Activated T-cell treated with anti-CD3 and anti-CD28 coated beads, Interleukin-2, amount 50 U/mL, for 72 hours (primary cell): Measurements from ENCODE around the gene CFAP45. TPM values are rescaled to one million over a fixed set of nuclear protein-coding genes. Genes with fewer than 3 reads are reported as not detected.

Source experiments
- ATAC-seq, 2 donors: fragments of 150-1000 bp; cut with Tn5 transposase; replicated peaks in 1 of 2; 2 replicates each; pipeline ENCODE4 v1.10.0; 2021; ENCODE audit warnings: moderate library complexity in 2 of 2, mild to moderate bottlenecking in 1 of 2
- DNase-seq, 2 donors: peaks; one replicate each; pipeline ENCODE4 v3.0.0; 2021 to 2022; ENCODE audit warnings: mixed read lengths in 1 of 2
- H3K27ac Mint-ChIP-seq: one replicate; pipeline ENCODE4 v1.8.0; 2022; ENCODE audit warnings: mild to moderate bottlenecking, moderate library complexity, mixed read lengths
- H3K27me3 Mint-ChIP-seq: one replicate; pipeline ENCODE4 v1.8.0; 2022; ENCODE audit warnings: low read depth, mixed read lengths
- H3K36me3 Mint-ChIP-seq, 2 donors: one replicate each; pipeline ENCODE4 v1.8.0; 2022; ENCODE audit warnings: mixed read lengths in 2 of 2, mild to moderate bottlenecking in 1 of 2; ENCODE audit not compliant: insufficient read depth in 2 of 2
- H3K4me1 Mint-ChIP-seq: one replicate; pipeline ENCODE4 v1.8.0; 2022; ENCODE audit warnings: low read depth, mixed read lengths
- H3K4me3 Mint-ChIP-seq, 2 donors: one replicate each; pipeline ENCODE4 v1.8.0; 2022; ENCODE audit warnings: mild to moderate bottlenecking in 2 of 2, mixed read lengths in 2 of 2, moderate library complexity in 2 of 2
- H3K9me3 Mint-ChIP-seq, 2 donors: one replicate each; pipeline ENCODE4 v1.8.0; 2022; ENCODE audit warnings: mixed read lengths in 2 of 2
- total RNA-seq, 2 donors: library from RNA; stranded (reverse); gene quantifications; one replicate each; pipeline ENCODE4 v1.2.3, GENCODE V29; 2022

CFAP45 gene, protein sequence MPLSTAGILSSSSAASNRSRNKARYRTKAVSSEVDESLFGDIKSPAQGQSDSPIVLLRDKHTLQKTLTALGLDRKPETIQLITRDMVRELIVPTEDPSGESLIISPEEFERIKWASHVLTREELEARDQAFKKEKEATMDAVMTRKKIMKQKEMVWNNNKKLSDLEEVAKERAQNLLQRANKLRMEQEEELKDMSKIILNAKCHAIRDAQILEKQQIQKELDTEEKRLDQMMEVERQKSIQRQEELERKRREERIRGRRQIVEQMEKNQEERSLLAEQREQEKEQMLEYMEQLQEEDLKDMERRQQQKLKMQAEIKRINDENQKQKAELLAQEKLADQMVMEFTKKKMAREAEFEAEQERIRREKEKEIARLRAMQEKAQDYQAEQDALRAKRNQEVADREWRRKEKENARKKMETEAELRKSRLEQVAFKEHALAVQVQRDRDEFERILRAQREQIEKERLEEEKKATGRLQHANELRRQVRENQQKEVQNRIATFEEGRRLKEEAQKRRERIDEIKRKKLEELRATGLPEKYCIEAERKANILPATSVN
- total RNA-seq: 1 to 10 TPM; 2.0 to 2.8 TPM

DNA sequence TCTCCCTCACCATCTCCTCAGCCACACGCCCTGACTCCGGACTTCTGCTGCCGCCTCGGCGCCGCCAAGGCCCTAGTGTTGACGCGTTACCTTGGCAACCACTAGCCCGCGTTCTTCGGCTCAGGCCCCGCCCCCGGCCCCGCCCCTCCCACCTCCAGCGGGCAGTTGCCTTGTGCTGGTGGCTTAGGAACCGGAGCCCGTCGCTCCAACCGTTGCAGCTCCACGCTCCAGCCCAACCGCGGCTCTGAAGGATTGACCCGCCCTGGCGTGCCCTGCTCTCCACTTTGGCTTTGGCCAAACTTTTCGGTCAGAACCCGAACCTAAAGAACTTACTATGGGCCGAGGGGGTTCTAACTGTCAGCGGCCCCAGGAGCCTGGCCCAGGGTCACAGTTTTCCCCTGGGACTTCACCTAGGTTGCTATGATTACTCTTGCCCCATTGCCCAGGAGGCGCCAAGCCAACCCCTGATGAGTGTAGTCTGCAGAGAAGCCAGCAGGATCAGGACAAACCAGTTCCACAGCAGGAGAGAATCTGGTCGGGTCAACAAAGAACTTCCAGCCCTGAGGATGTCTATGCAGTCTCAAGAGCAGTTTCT, at the start of gene CFAP45:
TSS of gene CFAP45 (minus strand) at position 80 of the 595 bp plus-strand sequence. CDS start at position 13, 67 bp downstream.
- Mint-ChIP-seq H3K27me3 (no peaks in the 10 kb centered on the region), H3K4me3 (no peak within 1 kb of the TSS), H3K4me1 (no peaks in the 10 kb centered on the region), H3K9me3 (no peaks in the 10 kb centered on the region), H3K27ac (no peak within 1 kb of the TSS), H3K36me3 (no peaks in the 10 kb centered on the region)
- peak in 1 of 2 donors; percentile 7 for DNase-seq
- ATAC-seq: peak; percentile 19 to 44

DNA sequence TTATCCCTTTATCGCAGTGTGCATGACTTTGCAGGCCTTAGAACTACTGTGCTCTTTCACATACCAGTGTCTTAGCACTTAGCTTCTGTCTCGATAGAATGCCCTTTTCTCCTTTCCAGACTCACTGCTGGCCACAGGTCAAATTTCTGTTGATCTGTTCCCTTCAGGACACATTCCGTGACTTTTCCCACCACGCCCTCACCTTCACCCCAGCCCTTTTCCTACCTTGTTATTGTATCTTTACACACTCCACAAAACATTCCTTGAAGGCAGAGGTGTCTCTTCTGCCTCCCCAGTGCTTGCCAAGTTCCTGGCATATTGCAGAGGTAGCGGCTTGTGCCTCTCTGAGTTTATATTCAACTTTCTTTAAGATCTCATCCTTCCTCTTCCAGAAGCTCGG, 49.2 kb upstream of the CFAP45 start:
- Mint-ChIP-seq H3K27me3 (peaks cover 48% of the 10 kb centered on the region), H3K27ac (no peak overlapping the region), H3K36me3 (no peaks in the 10 kb centered on the region), H3K4me1 (peaks cover 9% of the 10 kb centered on the region), H3K4me3 (no peak overlapping the region), H3K9me3 (no peaks in the 10 kb centered on the region)
- ATAC-seq (no peak), DNase-seq (no peak)

DNA sequence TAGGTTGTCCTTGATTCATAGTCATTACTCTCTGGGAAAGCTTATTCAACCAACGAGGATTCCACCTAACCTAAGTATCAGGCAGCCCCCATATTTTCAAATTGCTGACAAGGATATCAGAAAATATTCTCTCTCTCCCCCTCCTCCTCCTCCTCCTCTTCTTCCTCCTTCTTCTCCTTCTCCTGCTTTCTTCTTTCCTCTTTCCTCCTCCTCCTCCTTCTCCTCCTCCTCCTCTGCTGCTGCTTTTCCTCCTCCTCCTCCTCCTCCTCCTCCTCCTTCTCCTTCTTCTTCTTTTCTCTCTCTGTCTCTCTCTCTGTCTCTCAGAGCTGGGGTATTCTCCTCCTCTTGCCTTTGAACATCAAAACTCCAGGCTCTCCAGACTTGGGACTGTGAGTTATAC, 48.0 kb upstream of the CFAP45 start:
- no peak for ATAC-seq
- no peak overlapping the region for H3K27ac Mint-ChIP-seq
- peaks cover 50% of the 10 kb centered on the region for H3K27me3 Mint-ChIP-seq
- no peak for DNase-seq
- H3K9me3 Mint-ChIP-seq: no peaks in the 10 kb centered on the region
- no peaks in the 10 kb centered on the region for H3K36me3 Mint-ChIP-seq
- peaks cover 9% of the 10 kb centered on the region for H3K4me1 Mint-ChIP-seq
- no peak overlapping the region for H3K4me3 Mint-ChIP-seq

DNA sequence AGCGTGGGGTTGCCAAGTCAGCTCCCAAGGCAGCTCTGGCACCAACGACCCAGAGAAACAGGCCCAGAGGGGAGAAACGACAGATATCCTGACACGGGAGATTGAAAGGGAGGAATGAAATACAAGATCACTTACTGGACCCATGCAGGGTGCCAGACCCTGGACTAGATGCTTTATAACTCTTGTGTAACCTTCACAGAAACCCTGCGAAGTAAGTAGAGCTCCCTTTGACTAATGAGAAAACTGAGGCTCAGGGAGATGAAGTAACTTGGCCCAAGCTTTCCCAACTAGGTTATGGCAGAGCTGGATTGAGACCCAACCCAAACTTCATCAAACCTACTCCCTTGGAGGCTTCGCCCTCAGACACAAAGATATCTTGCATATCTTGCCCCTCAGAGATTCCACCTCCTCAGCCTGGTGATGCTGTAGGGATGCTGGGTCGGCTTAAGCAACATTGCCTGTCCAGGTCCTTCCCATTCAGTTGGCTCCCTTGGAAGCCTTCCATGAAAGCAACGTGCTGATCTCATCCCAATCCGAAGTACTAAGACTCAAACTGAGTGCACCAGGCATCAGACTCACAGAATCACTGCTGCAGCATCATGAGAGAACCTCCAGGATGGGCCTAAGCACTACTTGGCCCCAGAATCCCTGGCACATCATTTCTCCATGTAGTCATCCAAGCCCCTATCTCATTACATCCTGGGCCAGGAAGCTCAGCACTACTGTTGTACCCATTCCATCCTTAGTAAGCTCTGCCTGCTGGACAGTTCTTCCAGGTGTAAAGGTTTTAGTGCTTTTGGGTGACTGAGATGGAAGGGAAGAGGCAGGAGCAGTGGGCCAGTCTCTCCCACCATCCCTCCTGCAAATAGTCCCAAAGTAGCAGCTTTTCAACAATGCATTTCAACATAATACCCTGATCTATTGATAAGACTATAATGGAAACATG, 46.5 kb upstream of the CFAP45 start:
- Mint-ChIP-seq H3K27ac (no peak overlapping the region), H3K9me3 (no peaks in the 10 kb centered on the region), H3K36me3 (no peaks in the 10 kb centered on the region), H3K4me3 (peak overlapping the region; percentile 63 to 79), H3K4me1 (peaks cover 9% of the 10 kb centered on the region), H3K27me3 (peaks cover 51% of the 10 kb centered on the region)
- ATAC-seq (no peak), DNase-seq (no peak)

DNA sequence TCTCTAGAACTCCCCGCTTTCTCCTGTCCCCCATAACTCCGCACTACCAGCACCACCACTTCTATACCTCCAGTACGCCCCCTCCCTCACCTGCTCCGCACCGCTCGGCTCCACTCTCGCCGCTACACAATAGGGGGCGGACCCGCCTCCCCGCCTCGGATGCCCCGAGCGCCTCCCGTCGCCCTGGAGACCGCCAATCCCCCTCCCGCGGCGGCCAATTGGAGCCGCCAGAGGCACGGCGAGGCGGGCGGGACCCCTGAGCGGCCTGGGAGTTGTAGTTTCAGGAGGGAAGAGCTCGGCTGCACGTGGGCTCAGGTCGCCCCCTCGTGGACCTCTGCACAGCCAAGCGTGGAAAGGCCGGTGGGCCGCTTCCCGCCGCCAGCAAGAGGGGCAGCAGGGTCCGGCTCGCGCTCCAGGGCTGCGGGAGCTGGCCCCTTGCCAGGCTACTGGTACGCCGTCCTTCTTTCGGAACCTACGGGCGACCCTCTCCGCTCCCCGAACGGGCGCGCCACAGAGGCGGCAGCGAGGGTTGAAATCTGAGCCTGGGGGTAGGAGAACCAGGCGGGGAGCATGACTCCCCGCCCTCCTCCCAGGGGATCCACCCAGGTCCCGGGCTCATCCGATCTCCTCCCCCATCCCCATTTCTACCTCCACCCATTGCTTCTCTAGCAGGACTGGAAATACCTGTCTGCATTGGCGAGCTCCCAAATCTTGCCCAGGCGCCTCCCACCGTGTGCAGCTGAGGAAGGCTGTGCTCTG, 45.7 kb upstream of the CFAP45 start, which contains the start of gene IGSF9:
TSS of gene IGSF9 (minus strand) at position 131 of the 759 bp plus-strand sequence. CDS start 2,159 bp downstream, outside the sequence.
- H3K9me3 Mint-ChIP-seq: no peaks in the 10 kb centered on the region
- H3K36me3 Mint-ChIP-seq: no peaks in the 10 kb centered on the region
- peak within 1 kb of the TSS; percentile 63 to 79 for H3K4me3 Mint-ChIP-seq
- H3K27ac Mint-ChIP-seq: no peak within 1 kb of the TSS
- peaks cover 45% of the 10 kb centered on the region for H3K27me3 Mint-ChIP-seq
- H3K4me1 Mint-ChIP-seq: peaks cover 9% of the 10 kb centered on the region
- peak; percentile 63 to 71 for DNase-seq
- peak; percentile 84 to 89 for ATAC-seq

DNA sequence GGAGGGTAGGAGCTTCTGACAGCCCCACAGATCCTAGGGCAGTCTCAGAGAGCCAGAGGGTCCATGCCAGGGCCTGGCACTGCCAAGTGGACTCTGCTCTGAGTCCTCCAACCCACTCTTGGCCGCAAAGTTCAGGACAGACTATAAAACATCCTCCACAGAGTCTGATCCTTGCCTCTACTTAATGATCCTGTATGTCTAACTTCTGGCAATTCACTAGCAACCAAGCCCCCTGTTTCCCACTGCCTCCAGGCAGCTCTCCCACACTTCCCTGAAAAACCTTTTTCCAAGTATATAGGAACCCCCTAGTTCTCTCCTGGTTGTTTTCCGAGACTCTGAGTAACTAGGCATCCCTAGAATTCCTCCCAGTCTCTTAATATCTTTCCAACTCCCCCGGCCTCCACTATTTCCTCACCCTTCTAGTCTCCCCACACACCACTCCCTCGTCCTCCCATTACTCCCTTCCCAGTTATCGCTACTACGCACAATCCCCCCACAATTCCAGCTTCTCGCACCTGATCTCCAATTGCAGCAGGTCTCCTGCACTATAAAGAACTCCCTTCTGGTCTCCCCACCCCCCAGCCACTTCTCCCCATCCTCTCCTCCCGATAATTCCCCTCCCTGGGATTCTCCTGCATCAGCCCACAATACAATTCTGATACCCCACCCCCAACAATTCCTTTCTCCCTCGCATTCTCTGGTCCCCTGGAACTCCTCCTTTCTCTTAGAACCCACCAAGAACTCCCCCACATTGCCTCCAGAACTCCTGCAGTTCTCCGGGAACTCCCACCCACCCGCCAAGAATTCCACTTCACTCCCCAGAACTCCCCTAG, 44.9 kb upstream of the CFAP45 start:
- Mint-ChIP-seq H3K27me3 (peaks cover 44% of the 10 kb centered on the region), H3K27ac (no peak overlapping the region)

DNA sequence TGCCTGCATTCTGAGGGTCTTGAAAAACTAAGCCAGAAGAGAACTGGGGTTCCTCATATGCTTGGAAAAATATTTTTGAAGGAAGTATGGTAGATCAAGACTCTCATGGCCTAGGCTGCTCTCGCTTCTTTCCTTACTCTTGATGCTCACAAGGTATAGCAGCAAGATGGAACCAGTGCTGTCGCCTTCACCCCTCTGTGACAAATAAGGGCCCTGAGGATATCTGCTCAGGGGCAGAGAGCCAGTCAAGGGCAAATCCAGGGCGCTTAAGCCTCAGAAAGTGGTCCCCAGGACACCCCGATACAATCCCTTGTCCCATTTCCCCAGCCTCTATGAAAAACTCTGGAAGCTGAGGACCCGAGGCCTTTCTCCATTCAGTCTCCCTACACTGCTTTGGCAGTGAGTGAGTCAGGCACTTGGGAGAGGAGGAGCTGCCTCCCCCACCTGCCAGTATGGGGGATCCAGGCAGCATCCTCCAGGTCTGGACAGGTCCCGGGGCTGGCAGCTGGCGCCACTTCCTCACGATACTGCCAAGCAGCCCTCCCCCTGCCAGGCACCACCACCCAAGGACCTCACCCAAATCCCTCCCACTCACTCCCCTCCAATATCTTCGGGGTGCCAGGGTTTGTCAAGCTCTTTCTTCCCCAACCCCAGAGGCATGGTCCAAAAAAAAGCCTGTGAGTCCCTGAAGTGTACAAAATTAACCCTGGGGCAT, 44.1 kb upstream of the CFAP45 start:
- peaks cover 44% of the 10 kb centered on the region for H3K27me3 Mint-ChIP-seq
- H3K9me3 Mint-ChIP-seq: no peaks in the 10 kb centered on the region
- no peak overlapping the region for H3K4me3 Mint-ChIP-seq

More for the DNA sequence above, 44.9 kb upstream of the CFAP45 start:
- ATAC-seq: no peak
- DNase-seq: no peak
- Mint-ChIP-seq H3K9me3 (no peaks in the 10 kb centered on the region), H3K4me1 (peaks cover 9% of the 10 kb centered on the region), H3K36me3 (no peaks in the 10 kb centered on the region), H3K4me3 (peak overlapping the region; percentile 63 to 79)

DNA sequence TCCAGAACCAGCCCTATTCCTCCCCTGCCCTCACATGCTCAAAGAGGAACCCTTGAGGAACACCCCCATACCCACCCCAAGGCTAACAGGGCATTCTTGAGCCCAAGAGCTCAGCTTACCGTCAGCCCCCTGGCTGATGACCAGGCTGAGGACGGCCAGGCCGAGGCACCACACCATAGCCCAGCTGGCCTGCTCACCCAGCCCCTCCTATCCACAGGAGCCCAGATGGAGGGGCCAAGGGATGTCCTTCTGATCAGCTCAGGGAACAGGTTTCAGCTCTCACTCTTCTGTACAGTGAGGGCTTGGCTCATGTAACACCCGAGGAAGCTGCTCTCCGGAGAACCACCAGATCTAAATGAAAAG, 43.3 kb upstream of the CFAP45 start:
- H3K4me3 Mint-ChIP-seq: no peak overlapping the region
- DNase-seq: no peak
- H3K27me3 Mint-ChIP-seq: peaks cover 42% of the 10 kb centered on the region

More for the DNA sequence above, 44.1 kb upstream of the CFAP45 start:
- Mint-ChIP-seq H3K36me3 (no peaks in the 10 kb centered on the region), H3K4me1 (peaks cover 9% of the 10 kb centered on the region), H3K27ac (no peak overlapping the region)
- no peak for DNase-seq
- ATAC-seq: no peak

DNA sequence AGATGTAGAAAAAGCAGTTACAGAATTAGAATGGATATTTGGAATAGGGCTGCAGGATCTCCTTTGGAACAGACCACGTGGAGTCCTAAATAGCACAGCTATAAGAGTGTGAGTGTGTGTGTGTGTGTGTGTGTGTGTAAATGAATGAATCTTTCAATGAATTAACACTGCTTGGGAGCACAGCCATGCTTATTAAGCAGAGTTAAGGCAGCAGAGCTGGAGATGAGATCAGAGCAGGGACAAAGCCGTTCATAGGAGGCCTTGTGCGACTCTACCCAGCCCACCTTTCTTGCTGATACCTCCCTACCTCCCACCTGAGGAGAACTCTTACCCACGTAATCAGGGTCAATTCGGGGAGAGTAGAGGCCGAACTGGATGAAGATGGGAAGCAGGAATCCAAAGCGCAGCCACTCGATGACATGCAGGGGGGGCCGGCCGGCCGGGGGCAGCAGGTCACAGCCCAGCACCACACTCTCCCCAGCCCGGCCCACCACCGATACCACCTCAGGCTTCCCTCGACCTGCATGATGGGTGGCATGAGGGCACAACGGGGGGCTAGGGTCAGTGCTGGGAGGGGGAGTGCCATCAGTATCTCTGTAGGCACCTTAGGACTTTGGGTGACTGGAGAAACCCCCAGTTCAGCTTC, 42.8 kb upstream of the CFAP45 start:
- Mint-ChIP-seq H3K27ac (no peak overlapping the region), H3K36me3 (no peaks in the 10 kb centered on the region), H3K9me3 (no peaks in the 10 kb centered on the region), H3K27me3 (peaks cover 37% of the 10 kb centered on the region), H3K4me3 (no peak overlapping the region), H3K4me1 (peaks cover 16% of the 10 kb centered on the region)
- DNase-seq (no peak), ATAC-seq (no peak)

More for the DNA sequence above, 43.3 kb upstream of the CFAP45 start:
- Mint-ChIP-seq H3K4me1 (peaks cover 13% of the 10 kb centered on the region), H3K9me3 (no peaks in the 10 kb centered on the region), H3K27ac (no peak overlapping the region), H3K36me3 (no peaks in the 10 kb centered on the region)
- ATAC-seq: no peak

DNA sequence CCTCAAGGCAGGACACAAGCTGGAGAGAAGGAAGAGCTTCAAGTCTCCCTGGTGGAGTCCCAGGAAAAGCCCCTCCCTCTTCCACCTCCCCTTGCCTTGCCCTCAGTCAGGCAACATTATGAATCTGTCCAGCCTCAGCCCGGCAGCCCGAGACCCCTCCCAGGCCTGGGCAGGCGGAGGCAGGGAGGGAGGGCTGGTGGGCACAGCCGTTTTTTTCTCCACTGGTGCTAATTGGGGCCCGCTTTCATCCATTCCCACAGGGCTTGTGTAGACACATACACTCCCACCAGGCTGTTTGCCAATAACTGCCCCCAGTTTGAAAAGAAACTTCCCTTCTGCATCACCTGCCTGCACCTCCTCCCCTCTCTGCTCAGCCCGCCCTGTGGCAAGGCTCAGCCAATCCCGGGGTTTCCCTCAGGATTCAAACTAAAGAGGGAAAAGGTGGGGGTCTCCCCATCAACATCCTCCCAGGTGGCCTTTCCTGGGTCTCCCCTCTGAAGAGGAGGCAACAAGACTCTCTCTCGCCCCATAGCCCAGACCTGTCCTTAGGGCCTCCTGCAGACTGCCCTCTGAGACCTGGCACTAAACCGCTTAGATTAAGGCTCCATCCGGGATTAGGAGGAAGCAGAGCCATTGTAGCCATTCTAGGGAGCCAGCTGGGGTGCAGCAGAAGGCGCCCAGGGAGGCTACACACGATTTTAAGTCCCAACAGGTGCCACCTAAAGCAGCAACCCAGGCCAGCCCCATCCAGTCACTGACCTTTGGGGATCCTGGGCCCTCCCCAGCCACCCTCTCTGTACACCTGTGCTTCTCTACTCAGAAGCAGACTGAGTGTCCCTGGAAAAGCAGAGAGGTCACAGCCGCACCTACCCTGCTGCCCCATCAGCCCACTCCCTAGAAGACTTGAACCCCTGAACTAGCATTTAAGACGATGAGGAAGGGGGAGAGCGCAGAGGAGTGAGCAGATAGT, 41.9 kb upstream of the CFAP45 start:
- Mint-ChIP-seq H3K27me3 (peaks cover 36% of the 10 kb centered on the region), H3K36me3 (no peaks in the 10 kb centered on the region), H3K4me1 (peaks cover 16% of the 10 kb centered on the region), H3K4me3 (no peak overlapping the region), H3K27ac (no peak overlapping the region), H3K9me3 (no peaks in the 10 kb centered on the region)
- DNase-seq (no peak), ATAC-seq (no peak)
